Type B pancreatic cell (in vitro differentiated cells): ENCODE measurements around the gene SAMD14. TPM values are rescaled to one million over a fixed set of nuclear protein-coding genes. Genes with fewer than 3 reads are reported as not detected.
A peak's percentile ranks its signal among the peaks of the same experiment; 100 is the strongest.

ENCODE experiments used
- DNase-seq: peaks from one replicate; pipeline ENCODE4 v3.0.0; 2021; ENCODE audit warnings: mixed read lengths; ENCODE audit not compliant: unreplicated experiment; ENCODE audit errors: extremely low spot score
- H3K27ac Mint-ChIP-seq: 2 replicates; pipeline ENCODE4 v1.8.0; 2021; ENCODE audit warnings: mild to moderate bottlenecking, mixed read lengths
- H3K27me3 Mint-ChIP-seq: 2 replicates; pipeline ENCODE4 v1.8.0; 2021; ENCODE audit warnings: mixed read lengths
- H3K36me3 Mint-ChIP-seq: 2 replicates; pipeline ENCODE4 v1.8.0; 2021; ENCODE audit warnings: mixed read lengths
- H3K4me1 Mint-ChIP-seq: one replicate; pipeline ENCODE4 v1.8.0; 2021; ENCODE audit warnings: mixed read lengths; ENCODE audit not compliant: unreplicated experiment
- H3K4me3 Mint-ChIP-seq: 2 replicates; pipeline ENCODE4 v1.8.0; 2021; ENCODE audit warnings: mild to moderate bottlenecking, mixed read lengths
- H3K9me3 Mint-ChIP-seq: 2 replicates; pipeline ENCODE4 v1.8.0; 2021; ENCODE audit warnings: mixed read lengths
- CTCF ChIP-seq: fragments of 200-600 bp; sonication (generic); conservative IDR thresholded peaks from 2 replicates; pipeline ENCODE4 v1.5.0; 2021; ENCODE audit warnings: antibody characterized with exemption, mild to moderate bottlenecking
- total RNA-seq: library from RNA; stranded (reverse); gene quantifications from 2 replicates; pipeline ENCODE4 v1.2.1, GENCODE V29; 2021; ENCODE audit warnings: low replicate concordance

The SAMD14 gene
- total RNA-seq, 1 donor from 2014 or later = 14.1 TPM

GRCh38 chr17:50122945-50123344 lies 7.0 kb downstream of the SAMD14 start:
- no peaks in the 10 kb centered on the region for H3K36me3 Mint-ChIP-seq
- peaks cover 35% of the 10 kb centered on the region for H3K27me3 Mint-ChIP-seq
- H3K4me1 Mint-ChIP-seq = peaks cover 13% of the 10 kb centered on the region
- no peak for DNase-seq
- no peaks in the 10 kb centered on the region for H3K9me3 Mint-ChIP-seq
- no peak for TF ChIP-seq CTCF
- no peak overlapping the region for H3K4me3 Mint-ChIP-seq
- no peak overlapping the region for H3K27ac Mint-ChIP-seq

- Mint-ChIP-seq H3K4me3 (no peak overlapping the region), H3K27me3 (peaks cover 40% of the 10 kb centered on the region), H3K36me3 (no peaks in the 10 kb centered on the region), H3K4me1 (peaks cover 14% of the 10 kb centered on the region), H3K27ac (no peak overlapping the region), H3K9me3 (no peaks in the 10 kb centered on the region)
- no peak for TF ChIP-seq CTCF
- DNase-seq = no peak
Measured at GRCh38 chr17:50120475-50121253, 9.3 kb downstream of the SAMD14 start.

GRCh38 chr17:50118828-50119218 lies 11.1 kb downstream of the SAMD14 start:
- no peaks in the 10 kb centered on the region for H3K9me3 Mint-ChIP-seq
- no peaks in the 10 kb centered on the region for H3K36me3 Mint-ChIP-seq
- no peak for TF ChIP-seq CTCF
- no peak overlapping the region for H3K27ac Mint-ChIP-seq
- peaks cover 17% of the 10 kb centered on the region for H3K4me1 Mint-ChIP-seq
- peak overlapping the region; percentile 20 for H3K4me3 Mint-ChIP-seq
- peaks cover 43% of the 10 kb centered on the region for H3K27me3 Mint-ChIP-seq
- DNase-seq = no peak

- TF ChIP-seq CTCF = no peak
- H3K4me1 Mint-ChIP-seq = peaks cover 14% of the 10 kb centered on the region
- DNase-seq = no peak
Measured at GRCh38 chr17:50118076-50118827, 11.7 kb downstream of the SAMD14 start.

GRCh38 chr17:50117202-50118051 lies 12.5 kb downstream of the SAMD14 start:
- H3K4me1 Mint-ChIP-seq = peaks cover 14% of the 10 kb centered on the region
- H3K9me3 Mint-ChIP-seq = no peaks in the 10 kb centered on the region
- H3K4me3 Mint-ChIP-seq = peak overlapping the region; percentile 34
- H3K27me3 Mint-ChIP-seq = peaks cover 42% of the 10 kb centered on the region
- H3K36me3 Mint-ChIP-seq = no peaks in the 10 kb centered on the region
- H3K27ac Mint-ChIP-seq = peak overlapping the region; percentile 29
- peak; percentile 79 for TF ChIP-seq CTCF
- DNase-seq = no peak

More at GRCh38 chr17:50118076-50118827, 11.7 kb downstream of the SAMD14 start:
- H3K27ac Mint-ChIP-seq = no peak overlapping the region
- H3K36me3 Mint-ChIP-seq = no peaks in the 10 kb centered on the region
- H3K9me3 Mint-ChIP-seq = no peaks in the 10 kb centered on the region
- H3K4me3 Mint-ChIP-seq = peak overlapping the region; percentile 20
- peaks cover 43% of the 10 kb centered on the region for H3K27me3 Mint-ChIP-seq
